ENCODE measurements around the gene TRAPPC2L.

DNA sequence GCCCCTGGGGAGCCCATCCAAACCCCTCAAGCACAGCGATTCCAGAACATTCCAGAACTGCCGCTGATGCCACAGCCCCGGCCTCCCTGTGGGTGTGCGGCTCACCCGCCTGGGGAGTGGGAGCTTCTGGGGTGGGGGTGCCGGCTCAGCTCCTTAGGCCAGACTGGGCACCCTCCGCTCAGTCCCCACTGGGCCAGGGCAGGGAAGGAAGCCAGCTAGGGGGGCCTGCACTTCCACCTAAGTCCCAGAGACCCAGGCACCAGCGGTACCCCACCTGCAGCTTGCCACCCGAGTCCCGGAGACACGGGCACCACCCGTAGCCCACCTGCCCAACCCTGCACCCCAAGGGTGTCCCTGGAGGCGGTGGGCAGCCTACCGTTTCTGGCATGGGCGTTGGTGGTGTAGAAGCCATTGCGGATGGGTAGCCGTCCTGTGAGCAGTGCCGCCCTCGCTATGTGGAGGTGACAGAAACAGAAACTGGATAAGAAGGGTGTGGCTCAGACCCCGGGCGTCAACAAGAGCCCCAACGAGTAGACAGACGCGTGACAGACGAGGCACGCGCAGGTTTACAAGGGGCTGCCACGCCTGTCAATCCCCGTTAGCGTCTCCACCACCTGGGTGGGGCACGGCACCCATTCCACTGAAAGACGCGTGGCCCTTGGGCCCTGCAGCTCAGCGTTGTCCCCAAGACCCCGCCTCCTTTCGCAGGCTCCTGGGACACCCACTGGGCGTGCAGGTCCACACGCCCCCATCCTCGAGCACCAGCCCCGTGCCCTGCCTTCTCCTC is 15.2 kb upstream of the TRAPPC2L start:
- TF ChIP-seq, protein P1, sequence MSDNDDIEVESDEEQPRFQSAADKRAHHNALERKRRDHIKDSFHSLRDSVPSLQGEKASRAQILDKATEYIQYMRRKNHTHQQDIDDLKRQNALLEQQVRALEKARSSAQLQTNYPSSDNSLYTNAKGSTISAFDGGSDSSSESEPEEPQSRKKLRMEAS (IDR thresholded peaks at IDR 0.05), result no peak
- no peak for TF ChIP-seq FOXM1 (IDR thresholded peaks at IDR 0.05; ENCODE audit: borderline replicate concordance, low read depth)
- TF ChIP-seq TAF1 (IDR thresholded peaks at IDR 0.05; ENCODE audit: low read depth), result no peak
- no peak for TF ChIP-seq RAD21 (IDR thresholded peaks at IDR 0.05; ENCODE audit: low read depth)
- no peak for TF ChIP-seq EP300 (IDR thresholded peaks at IDR 0.05; ENCODE audit: borderline replicate concordance)
- TF ChIP-seq TCF12 (IDR thresholded peaks at IDR 0.05; ENCODE audit: low read depth), result no peak
- TF ChIP-seq CEBPB (IDR thresholded peaks at IDR 0.05), result no peak
